Coronary artery (tissue), 2 donors: ENCODE measurements around the gene UBE4B.
"Not testable (repeated sequence)": the region's sequence is repeated elsewhere in the genome, so short reads cannot be mapped to it uniquely, and the experiment has no call there.

Source experiments
- DNase-seq: peaks from one replicate; pipeline ENCODE4 v3.0.0-alpha.2; 2017; ENCODE audit warnings: low spot score
- H3K27ac ChIP-seq, 2 donors: fragments of 200-600 bp; sonication (generic); one replicate each; pipeline ENCODE4 v1.5.1; 2016 to 2019
- H3K4me3 ChIP-seq: fragments of 200-600 bp; sonication (generic); 2 replicates; pipeline ENCODE4 v1.5.1; 2016; ENCODE audit warnings: mild to moderate bottlenecking, moderate library complexity
- CTCF ChIP-seq: fragments of 200-600 bp; sonication (generic); IDR thresholded peaks from one replicate; pipeline ENCODE4 v1.5.1; 2019; ENCODE audit warnings: antibody characterized with exemption

UBE4B gene

GRCh38 chr1:10071640-10072039 is 38.9 kb downstream of the UBE4B start:
- no peak overlapping the region for H3K4me3 ChIP-seq
- no peak overlapping the region for H3K27ac ChIP-seq
- TF ChIP-seq CTCF: no peak
- DNase-seq: no peak

GRCh38 chr1:10073371-10073770 is 40.6 kb downstream of the UBE4B start:
- H3K4me3 ChIP-seq, H3K27ac ChIP-seq, DNase-seq: not testable (repeated sequence)

GRCh38 chr1:10074059-10074851 is 41.5 kb downstream of the UBE4B start:
- Histone ChIP-seq H3K27ac (peak overlapping the region in 1 of 2 donors; percentile 9), H3K4me3 (no peak overlapping the region)
- DNase-seq: no peak
- no peak for TF ChIP-seq CTCF

GRCh38 chr1:10074852-10075730 is 42.3 kb downstream of the UBE4B start:
- peak overlapping the region in 1 of 2 donors; percentile 9 for H3K27ac ChIP-seq
- TF ChIP-seq CTCF: no peak
- no peak for DNase-seq
- no peak overlapping the region for H3K4me3 ChIP-seq

- no peak for DNase-seq
- TF ChIP-seq CTCF: no peak
- Histone ChIP-seq H3K27ac (no peak overlapping the region), H3K4me3 (no peak overlapping the region)
Observed at GRCh38 chr1:10075732-10076131, 43.0 kb downstream of the UBE4B start.

GRCh38 chr1:10078494-10078893 is 45.7 kb downstream of the UBE4B start:
- Histone ChIP-seq H3K4me3 (no peak overlapping the region), H3K27ac (no peak overlapping the region)
- no peak for TF ChIP-seq CTCF
- DNase-seq: no peak

- no peak overlapping the region for H3K4me3 ChIP-seq
- DNase-seq: no peak
- TF ChIP-seq CTCF: no peak
Observed at GRCh38 chr1:10080523-10080922, 47.8 kb downstream of the UBE4B start.

More at GRCh38 chr1:10080523-10080922, 47.8 kb downstream of the UBE4B start:
- no peak overlapping the region for H3K27ac ChIP-seq
